Measurements from ENCODE around the gene TNIP2. TPM values are rescaled to one million over a fixed set of nuclear protein-coding genes. Genes with fewer than 3 reads are reported as not detected.
A peak's percentile ranks its signal among the peaks of the same experiment; 100 is the strongest.

Gene TNIP2
- total and polyA plus RNA-seq, 2 of the 13 experiments (the other 11 are each of a cell fraction or from before 2014, with no cell fraction given) = 25.6 to 38.0 TPM

GRCh38 chr4:2755821-2756690 lies at the start of gene TNIP2 (continued):
- TF ChIP-seq, protein P1, sequence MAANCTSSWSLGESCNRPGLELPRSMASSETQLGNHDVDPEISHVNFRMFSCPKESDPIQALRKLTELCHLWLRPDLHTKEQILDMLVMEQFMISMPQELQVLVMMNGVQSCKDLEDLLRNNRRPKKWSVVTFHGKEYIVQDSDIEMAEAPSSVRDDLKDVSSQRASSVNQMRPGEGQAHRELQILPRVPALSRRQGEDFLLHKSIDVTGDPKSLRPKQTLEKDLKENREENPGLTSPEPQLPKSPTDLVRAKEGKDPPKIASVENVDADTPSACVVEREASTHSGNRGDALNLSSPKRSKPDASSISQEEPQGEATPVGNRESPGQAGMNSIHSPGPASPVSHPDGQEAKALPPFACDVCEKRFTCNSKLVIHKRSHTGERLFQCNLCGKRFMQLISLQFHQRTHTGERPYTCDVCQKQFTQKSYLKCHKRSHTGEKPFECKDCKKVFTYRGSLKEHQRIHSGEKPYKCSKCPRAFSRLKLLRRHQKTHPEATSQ (CRISPR knock-in tag; IDR thresholded peaks at IDR 0.05; ENCODE audit: borderline replicate concordance) = 0 out of 2 replicates have a peak, but pooled peaks have one; percentile 24
- TF ChIP-seq HNRNPUL1 (IDR thresholded peaks at IDR 0.05; ENCODE audit: low read depth, low read length) (no peak), ZFP36L2 (CRISPR knock-in tag; IDR thresholded peaks at IDR 0.05) (no peak), PPARG (CRISPR knock-in tag; conservative IDR thresholded peaks at IDR 0.05) (0 out of 2 replicates have a peak, but pooled peaks have one; percentile 9), ZNF251 (CRISPR knock-in tag; IDR thresholded peaks at IDR 0.05) (no peak), ZNF570 (CRISPR knock-in tag; IDR thresholded peaks at IDR 0.05; ENCODE audit: borderline replicate concordance) (0 out of 2 replicates have a peak, but pooled peaks have one; percentile 37), JUN (CRISPR knock-in tag; IDR thresholded peaks at IDR 0.05) (no peak), FOXK1 (CRISPR knock-in tag; IDR thresholded peaks at IDR 0.05; ENCODE audit: borderline replicate concordance, low read depth) (no peak), MLX (CRISPR knock-in tag; IDR thresholded peaks at IDR 0.05) (no peak), ETV5 (CRISPR knock-in tag; IDR thresholded peaks at IDR 0.05; ENCODE audit: borderline replicate concordance) (peak; percentile 76), SMAD9 (CRISPR knock-in tag; IDR thresholded peaks at IDR 0.05) (no peak), DBP (CRISPR knock-in tag; IDR thresholded peaks at IDR 0.05; ENCODE audit: not compliant biosample characterization) (no peak), NR1H2 (CRISPR knock-in tag; IDR thresholded peaks at IDR 0.05; ENCODE audit: borderline replicate concordance, low read depth) (no peak), ZNF326 (CRISPR knock-in tag; IDR thresholded peaks at IDR 0.05; ENCODE audit: borderline replicate concordance) (no peak), ZEB1 (IDR thresholded peaks at IDR 0.05; ENCODE audit: insufficient replicate concordance, low read depth) (peak; percentile 80), ZNF225 (CRISPR knock-in tag; IDR thresholded peaks at IDR 0.05) (no peak; the same call in 1 of the 2 replicates), POLR2AphosphoS5 (IDR thresholded peaks at IDR 0.05; ENCODE audit: low read depth, low read length) (peak; percentile 36; the same call in 1 of the 2 replicates), POLR2G (IDR thresholded peaks at IDR 0.05; ENCODE audit: low read depth, low read length) (peak; percentile 76), SP140L (CRISPR knock-in tag; IDR thresholded peaks at IDR 0.05; ENCODE audit: borderline replicate concordance) (no peak), ZFX (CRISPR knock-in tag; IDR thresholded peaks at IDR 0.05; ENCODE audit: low read depth) (peak; percentile 96), ZNF7 (CRISPR knock-in tag; IDR thresholded peaks at IDR 0.05) (no peak), SSRP1 (CRISPR knock-in tag; IDR thresholded peaks at IDR 0.05) (no peak), FUBP1 (CRISPR knock-in tag; IDR thresholded peaks at IDR 0.05; ENCODE audit: borderline replicate concordance) (no peak), ZNF446 (CRISPR knock-in tag; IDR thresholded peaks at IDR 0.05) (0 out of 2 replicates have a peak, but pooled peaks have one; percentile 11), IKZF1 (IDR thresholded peaks at IDR 0.05) (no peak)
- TF ChIP-seq, protein P2, sequence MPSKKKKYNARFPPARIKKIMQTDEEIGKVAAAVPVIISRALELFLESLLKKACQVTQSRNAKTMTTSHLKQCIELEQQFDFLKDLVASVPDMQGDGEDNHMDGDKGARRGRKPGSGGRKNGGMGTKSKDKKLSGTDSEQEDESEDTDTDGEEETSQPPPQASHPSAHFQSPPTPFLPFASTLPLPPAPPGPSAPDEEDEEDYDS (CRISPR knock-in tag; IDR thresholded peaks at IDR 0.05) = no peak
